ENCODE results near the gene TXNRD2.
"Not testable (repeated sequence)": the region's sequence is repeated elsewhere in the genome, so short reads cannot be mapped to it uniquely, and the experiment has no call there.

The TXNRD2 gene

DNA sequence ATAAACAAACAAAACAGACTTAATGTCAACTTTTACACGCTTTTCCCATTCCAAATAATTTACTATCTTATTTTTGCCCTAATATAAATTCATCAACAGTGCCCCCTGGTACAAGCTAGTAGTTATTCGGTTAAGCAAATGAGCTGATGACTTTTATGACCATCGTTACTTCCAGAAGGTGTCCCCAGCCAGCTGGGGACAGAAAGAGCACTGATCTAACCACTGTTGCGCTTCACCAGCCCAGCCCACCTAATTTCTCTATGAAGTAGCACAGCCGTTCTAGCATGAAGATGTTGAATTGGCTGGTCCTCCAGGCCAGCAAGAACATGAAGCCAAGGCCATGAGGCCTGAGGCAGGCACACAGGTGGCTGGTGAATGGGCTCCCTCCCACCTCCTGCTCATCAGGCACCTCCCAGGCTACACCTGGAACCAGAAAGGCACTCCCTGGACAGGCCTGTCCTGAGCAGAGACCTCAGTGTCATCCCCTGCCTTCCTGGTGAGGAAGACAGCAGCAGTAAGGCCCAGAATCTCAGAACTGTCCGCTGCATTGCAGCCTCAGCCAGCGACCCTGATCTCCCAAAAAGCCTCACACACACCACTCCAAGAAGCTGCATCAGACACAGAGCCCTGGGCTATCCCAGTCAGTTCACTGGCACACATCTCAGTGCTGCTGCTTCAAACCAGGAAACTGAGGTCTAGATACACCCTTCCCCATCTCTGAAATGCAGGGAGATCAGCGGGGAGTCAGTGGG lies 99.8 kb downstream of the TXNRD2 start:
- DNase-seq = no peak

DNA sequence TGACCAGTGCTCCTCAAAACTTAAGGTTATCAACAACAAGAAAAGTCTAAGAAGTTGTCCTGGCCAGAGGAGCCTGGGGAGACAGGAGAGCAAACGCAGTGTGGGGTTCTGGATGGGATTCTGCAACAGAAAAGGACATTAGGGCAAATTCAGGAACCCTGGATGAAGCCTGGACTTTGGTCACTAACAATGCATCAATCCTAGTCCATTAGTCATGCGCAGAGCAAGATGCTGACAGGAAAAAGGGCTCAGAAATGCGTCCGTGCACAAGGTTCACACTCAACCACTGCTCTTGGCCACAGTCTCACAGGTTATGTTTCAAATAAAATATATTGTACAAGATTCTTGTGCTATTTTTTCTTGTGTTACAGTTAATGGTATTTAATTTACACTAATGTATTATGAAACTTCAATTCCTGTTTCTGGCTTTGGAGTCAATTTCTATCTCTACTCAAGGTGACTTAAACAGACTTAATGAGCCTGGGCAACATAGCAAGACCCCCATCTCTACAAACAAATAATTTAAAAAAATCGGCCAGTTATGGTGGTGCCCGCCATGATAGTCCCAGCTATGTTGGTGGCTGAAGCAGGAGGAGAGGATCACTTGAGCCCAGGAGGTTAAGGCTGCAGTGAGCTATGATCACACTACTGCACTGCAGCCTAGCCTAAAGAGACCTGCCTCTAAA lies 100.5 kb downstream of the TXNRD2 start:
- no peak for DNase-seq

DNA sequence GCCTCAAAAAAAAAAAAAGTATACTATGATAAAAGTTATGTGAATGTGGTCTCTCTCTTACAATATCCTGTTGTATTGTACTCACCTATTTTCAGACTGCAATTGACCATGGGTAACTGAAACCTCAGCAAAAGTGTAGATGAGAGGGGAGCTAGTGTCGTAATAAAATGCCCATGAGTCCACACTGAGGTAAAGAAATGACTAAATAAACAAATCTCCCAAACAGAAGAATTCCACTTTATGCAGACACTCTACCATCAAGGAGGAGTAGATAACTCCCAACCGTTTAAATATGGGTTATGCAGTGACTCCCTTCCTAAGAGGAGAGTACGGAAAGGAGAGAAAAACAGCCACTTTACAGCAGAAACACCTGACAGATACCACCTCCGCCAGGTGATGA lies 101.6 kb downstream of the TXNRD2 start:
- no peak for DNase-seq

DNA sequence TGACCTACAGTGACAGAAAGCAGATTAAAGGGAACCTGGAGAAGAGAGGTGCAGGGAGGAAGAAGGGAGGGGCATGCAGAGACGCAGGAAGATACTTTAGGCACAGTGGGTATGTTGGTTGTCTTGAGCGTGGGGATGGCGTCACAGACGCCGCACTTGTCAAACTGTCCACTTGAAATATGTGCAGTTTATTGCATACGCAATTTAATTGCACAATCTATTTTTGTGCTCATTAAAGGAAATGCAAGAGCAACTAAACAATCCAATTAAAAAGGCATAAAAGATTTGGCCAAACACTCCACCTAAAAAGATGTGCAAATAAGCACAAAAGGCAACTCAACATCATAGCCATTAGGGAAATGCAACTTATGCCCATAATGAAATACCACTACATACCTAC lies 103.7 kb downstream of the TXNRD2 start:
- DNase-seq = no peak

DNA sequence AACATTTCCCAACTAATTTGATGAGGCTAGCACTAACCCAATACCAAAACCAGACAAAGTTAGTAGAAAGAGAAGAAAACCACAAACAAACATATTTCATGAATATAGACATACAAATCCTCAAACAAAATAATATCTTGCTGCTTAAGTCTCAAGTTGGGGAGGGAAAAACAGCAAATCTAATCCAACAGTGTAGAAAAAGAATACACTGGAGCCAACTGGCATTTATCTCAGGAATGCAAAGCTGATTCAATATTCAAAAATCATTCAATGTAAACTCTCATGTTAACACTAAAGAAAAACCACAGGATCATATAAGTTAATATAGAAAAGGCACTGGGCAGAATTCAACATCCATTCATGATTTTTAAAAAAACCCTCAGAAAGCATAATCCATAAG lies 105.1 kb downstream of the TXNRD2 start:
- DNase-seq = no peak

DNA sequence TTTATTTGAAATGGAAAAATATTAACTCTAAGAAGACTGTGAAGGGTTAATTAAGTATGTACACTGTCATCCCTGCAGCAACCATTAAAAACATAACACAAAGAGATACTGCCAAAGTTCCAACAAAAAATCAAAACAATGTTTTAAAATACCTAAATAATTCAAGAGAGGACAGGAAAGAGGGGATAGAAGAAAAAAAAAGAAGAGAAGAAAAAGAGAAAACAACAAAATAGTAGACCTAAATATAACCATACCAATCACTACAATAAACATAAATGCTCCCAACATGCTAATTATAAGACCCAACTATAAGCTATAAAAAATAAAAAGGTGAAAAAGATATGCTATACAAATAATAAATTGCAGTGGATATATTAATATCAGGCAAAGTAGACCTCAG lies 107.0 kb downstream of the TXNRD2 start:
- DNase-seq = no peak

DNA sequence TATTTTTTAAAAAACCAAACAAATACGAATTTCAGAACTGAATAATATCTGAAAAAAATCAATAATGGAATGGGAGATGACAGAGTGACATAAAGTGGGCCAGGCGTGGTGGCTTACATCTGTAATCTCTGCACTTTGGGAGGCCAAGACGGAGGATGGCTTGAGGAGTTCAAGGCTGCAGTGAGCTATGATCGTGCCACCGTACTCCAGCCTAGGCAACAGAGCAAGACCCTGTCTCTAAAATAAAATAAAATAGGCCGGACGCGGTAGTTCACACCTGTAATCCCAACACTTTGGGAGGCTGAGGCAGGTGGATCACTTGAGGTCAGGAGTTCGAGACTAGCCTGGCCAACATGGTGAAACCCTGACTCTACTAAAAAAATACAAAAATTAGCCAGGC lies 108.3 kb downstream of the TXNRD2 start:
- not testable (repeated sequence) for DNase-seq

DNA sequence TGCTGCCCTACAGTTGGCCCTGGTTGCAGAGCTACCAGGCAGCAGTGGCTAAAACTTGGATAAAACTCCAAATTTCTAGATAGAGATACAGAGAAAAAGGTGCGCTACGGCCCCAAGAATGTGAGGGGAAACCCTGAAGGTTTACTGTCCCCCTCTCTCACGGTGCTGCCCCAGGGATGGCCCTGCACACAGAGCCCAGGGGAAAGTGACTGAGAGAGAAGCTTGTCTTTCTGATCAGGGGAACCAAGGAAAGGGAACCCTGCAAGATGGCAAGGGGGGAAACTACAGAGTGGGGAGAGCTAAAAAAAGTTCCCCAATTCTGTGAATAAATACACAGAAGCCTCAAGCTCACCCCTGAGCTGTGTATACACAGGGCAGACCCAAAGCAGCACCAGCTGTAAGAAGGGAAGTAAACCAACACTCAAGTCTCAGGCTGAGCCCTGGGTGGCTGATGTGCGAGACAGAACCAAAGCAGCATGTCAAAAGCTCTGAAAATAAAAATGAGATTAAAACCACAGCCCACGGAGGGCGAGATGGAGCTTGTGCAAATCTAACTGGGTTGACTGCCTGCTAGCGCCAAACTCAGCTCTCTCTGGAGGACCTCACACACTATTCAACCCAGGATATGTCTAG lies 109.0 kb downstream of the TXNRD2 start:
- no peak for DNase-seq

DNA sequence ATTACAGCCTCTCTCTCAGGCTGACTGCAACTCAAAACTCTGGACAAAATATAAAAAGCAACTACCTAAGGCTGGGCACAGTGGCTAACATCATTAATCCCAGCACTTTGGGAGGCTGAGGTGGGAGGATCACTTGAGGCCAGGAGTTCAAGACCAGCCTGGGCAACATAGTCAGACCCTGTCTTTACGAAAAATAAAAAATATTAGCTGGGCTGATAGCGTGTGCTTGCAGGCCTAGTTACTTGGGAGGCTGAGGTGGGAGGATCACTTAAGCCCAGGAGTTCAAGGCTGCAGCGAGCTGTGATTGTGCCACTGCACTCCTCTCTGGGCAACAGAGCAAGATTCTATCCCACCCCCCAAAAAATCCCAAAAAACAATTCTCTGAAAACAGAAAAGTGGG lies 109.6 kb downstream of the TXNRD2 start:
- DNase-seq = not testable (repeated sequence)

DNA sequence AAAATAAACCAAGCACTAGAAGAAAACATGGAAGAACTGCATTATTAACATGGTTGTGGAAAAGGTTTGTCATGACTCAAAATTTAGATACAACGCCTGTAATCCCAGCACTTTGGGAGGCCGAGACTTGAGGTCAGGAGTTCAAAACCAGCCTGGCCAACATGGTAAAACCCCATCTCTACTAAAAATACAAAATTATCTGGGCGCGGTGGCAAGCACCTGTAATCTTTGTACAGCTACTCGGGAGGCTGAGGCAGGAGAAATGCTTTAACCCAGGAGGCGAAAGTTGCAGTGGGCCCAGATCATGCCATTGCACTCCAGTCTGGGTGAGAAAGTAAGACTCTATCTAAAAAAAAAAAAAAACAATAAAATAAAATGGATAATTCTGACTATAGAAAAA lies 110.6 kb downstream of the TXNRD2 start:
- DNase-seq = no peak

DNA sequence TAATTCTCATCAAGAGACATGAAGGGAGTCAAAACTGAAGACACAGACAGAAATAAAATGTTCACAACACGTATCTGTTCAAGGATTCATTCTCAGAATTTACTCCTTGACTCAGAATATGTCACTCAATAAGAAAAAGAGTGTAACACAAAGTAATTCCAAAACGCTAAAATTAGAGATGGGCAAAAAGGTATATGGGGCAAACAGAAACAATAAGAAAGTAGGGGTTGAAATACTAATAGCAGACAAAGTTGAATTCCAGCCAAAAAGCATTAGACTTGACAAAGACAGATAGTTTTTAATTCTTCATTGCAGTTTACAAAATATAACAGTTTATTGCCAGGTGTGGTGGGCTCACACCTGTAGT lies 113.6 kb downstream of the TXNRD2 start:
- DNase-seq = no peak

DNA sequence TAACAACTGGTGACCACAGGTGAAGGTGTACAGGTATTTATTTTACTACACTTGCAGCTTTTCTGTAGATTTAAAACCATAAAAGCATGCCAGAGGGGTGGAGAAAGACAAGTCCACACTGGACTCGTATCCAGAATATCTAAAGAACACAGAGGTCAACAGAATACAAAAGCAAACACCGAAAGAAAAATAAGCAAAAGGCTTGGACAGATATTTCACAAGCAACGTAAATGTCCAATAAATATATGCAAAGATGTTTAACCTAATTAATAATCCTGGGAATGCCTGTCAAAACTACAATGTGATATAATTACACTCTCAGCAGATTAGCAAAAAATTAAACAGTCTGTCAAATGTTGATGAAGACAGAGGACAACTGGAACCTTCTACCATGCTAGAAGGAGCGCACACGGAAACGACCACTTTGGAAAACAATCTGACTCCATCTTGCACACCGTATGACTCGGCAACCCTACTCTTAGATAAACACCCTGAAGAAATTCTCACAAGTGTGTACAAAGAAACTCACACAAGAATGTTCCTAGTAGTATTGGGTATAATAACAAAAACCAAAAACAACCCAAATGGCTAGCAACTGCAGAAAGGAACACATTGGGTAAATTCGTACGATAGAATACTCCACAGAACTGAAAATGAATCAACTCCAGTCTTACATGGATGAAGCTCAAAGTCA lies 114.1 kb downstream of the TXNRD2 start:
- DNase-seq = no peak

DNA sequence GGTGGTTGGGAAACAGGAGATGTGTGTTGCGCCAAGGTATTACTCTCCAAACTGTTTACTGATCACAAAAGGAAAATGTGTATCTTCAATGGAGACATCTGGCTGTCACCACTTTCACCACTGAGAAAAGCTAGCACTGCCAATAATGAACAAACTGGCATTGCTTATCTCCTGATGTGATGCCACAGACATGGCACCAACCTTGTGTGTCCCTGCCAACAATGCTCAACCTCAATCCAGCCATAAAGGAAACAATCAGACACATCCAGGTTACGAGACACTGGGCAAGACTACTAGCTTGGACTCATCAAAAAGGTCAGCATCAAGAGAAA lies 115.0 kb downstream of the TXNRD2 start:
- DNase-seq = no peak

DNA sequence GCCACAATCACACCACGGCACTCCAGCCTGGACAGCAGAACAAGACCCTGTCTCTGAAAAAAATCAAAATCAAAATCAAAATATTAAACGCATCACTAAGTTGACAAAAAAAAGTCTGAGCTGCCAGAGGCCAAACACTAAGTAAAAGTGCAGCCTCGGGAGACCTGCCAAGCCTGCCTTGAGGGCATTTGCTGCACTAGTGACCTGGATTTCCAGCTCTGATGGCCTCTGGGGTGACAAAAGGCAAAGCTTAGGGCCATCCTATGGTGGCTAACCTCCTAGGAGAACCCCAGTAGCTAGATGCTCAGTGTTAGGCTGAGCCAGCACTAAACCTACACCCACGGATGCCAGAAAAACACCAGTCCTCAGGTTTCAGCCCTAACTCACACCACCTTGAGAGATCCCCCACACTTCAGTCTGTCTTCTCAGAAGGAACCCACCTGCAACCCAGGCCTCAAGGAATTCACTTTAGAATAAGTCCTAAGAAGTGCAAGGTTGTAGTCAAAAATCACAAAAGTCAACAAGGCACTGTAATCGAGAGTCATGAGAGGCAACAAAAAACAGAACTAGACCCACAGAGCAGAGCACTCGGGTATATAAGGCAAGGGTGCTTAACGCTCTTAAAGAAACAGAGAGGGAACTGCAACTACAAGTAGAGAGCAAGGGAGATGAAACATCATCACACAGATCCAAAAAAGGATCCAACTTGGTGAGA lies 115.6 kb downstream of the TXNRD2 start:
- no peak for DNase-seq

All from activated CD4-positive, alpha-beta T cell treated with anti-CD3 and anti-CD28 coated beads, Interleukin-2, amount 50 U/mL, for 48 hours (primary cell).